GM21576 (cell line): Measurements from ENCODE around the gene ADAT1.
A peak's percentile ranks its signal among the peaks of the same experiment; 100 is the strongest.

Experiments
- ATAC-seq: cut with Tn5 transposase; IDR thresholded peaks from one replicate; pipeline ENCODE4 v1.9.1; 2021; ENCODE audit warnings: mild to moderate bottlenecking, moderate library complexity; ENCODE audit not compliant: unreplicated experiment

Gene ADAT1

DNA sequence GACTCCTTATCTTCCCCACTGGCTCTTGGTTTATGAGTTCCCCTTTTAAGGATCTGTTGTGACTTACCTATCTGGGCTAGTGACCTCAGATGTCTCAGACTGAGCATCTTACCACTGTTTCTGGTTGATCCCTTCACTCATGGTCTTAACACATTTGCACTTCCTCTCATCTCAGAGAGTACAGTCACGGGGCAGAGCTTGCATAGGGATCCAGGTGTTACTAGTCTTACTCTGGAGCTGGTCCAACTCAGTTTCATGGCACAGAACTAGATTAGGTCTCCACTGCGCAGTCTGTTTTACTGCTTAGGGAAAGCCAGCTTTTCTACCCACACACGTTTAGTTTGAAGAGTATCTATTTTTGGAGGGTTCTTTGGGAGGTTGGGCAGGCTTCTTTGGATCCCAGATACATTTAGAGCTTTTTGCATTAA is 46.7 kb downstream of the ADAT1 start:
- peak; percentile 55 for ATAC-seq

DNA sequence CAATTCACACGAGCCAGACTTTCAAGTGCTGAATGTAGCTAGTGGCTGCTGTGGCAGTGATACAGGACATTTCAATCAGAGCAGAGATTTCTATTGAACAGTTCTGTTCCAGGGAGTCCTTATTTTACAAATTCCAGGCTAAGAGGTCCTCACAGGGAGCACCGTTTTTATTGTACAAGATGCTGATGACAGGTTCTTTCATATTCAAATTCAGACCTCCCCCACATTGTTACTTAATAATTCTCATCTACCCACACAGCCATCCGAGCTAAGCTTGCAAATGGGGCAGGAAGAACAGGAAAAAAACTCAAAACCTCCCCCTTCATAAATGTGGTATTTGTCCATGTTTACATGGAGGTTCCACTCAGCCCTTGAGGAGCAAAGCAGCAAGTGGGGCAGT is 47.1 kb downstream of the ADAT1 start:
- ATAC-seq, result no peak

DNA sequence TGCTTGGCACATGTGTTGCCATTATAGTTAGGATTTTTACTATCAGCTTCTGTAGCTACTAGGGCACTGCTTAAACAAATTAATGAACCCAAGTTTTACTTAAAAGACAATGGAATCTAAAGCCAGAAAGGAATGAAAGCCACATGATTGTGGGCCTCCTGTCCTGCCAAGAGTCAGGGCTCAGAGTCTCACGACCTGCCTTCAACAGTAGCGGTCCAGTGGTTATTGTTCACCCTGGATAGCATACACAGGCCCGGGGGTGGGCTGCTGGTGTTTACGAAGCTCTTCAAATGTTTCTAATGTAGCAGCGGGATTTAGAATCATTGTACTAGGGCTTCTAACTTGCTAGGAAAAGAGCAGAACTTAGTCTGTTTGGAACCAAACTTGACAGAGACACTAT is 49.1 kb downstream of the ADAT1 start:
- no peak for ATAC-seq

DNA sequence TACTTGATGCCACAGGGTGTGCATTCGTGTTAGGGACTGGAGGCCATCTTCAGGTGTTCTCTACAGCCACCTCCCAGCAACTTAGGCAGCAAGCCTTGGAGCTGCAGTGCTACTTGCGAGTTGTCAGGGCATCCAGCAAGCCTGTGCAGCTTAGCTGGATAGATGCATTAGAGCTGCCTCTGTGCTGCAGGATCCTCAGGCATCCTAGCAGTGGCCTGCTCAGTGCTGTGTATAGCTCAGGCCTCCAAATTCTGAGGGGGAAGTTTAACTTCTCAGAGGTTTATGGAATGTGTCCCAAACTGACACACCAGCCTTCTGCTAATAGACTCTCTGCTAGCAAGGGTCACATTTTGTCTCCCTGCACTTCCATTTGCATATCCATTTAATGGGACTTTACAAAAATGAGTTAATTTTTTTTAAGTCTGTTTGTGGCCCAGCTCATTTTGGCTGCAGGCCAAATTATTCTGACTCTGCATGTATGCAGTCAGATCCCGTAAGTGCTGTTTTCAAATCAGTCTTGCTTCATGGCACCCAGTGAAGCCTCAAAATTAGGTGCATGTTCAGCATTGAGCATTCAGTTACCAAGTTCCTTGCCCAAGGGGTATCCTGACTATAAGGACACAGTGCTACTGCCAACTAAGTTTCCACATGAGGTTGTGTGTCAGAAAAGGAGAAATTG is 50.1 kb downstream of the ADAT1 start:
- no peak for ATAC-seq

DNA sequence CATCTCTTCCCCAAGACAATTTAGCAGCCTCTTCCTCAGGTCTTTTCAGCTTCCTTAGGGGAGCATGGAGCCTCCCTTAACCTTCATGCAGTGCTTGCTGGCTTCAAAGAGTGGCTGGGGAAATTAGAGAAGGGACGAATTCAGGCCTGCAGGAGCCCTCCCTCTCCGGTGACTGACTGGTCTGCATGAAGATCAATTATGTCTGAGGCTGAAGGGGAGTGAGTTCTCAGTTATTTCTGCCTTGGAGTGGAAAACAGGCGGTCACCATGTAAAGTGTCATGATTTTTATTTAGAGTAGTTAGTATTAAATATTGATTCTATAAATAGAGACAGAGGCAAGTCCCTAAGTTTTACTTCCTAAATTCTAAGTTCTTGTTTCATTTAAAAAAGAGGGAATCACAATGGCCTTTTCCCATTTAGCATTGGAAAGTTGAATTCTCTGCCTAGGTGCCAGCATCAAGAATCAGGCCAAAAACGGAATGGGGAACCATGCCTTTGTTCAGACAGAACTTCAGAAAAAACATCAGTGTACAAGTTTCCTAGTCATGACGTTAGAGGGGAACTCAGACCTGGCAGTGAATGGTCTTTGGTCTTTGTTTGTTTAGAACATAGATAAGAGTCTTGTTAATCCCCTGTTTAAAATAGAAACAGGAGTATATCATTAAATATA is 52.5 kb downstream of the ADAT1 start:
- ATAC-seq, result no peak

DNA sequence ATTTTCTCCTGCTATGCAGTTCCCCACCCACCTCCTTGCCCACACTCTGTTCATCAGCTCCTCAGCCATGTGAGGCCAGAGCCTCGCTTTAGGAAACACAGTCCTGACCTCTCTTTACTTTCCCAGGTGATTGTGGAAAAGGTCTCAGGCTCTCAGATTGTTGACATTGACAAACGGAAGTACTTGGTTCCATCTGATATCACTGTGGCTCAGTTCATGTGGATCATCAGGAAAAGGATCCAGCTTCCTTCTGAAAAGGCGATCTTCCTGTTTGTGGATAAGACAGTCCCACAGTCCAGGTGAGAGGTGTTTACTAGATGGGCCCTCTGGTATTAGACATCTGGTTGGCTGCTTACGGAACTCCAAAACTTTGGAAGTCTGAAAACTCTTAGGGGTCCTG is 55.2 kb downstream of the ADAT1 start:
- no peak for ATAC-seq

DNA sequence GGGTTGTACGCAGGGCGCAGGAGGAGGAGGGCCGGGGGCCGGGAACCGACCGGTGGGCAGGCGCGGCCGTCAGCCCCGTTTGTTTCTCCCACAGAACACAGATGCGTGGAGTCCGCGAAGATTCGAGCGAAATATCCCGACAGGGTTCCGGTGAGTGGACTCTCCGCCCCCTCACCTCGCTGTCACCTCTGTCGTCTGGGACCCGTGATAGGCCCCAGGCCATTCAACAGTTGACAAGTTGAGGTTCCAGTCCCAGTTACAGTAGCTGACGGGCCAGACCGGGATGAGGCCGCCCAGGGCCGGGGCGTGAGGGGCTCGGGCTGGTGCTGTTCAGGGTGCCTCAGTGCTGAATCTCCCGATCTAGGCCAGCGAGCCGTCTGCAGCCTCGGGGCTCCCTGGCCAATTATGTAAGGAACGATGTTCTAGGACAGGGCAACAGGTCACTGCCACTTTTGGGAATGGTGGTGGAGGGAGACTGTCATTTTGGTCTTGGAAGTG is 56.3 kb downstream of the ADAT1 start:
- no peak for ATAC-seq

DNA sequence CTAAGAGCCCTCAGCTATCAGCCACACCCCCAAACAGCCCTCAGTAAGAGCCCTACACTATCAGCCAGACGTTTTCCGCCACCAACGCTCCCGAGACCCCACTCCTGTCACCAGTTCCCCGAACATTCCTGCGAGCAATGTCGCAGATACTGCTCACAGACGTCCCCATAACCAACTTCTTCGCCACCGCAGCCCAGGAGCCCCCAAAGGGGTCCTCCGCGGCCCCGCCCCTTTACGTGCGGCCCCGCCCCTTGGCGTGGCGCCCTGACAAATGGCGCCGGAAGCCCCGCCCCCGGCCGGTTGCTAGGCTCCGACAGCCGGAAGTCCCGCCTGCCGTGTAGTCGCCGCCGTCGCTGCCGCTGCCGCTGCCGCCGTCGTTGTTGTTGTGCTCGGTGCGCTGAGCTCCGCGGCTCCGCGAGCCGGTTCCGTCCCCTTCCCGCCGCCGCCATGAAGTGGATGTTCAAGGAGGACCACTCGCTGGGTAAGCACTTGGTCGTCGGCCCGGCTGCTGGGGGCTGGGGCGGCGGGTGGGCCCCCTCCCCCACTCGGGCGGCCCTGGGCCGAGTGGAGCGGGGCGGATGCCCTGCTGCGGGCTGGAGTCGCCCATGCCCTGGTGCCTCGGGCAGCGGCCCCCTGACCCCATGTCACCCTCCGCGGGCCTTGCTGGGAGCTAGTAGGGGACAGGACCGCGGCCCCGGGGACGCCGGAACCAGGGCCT is 56.9 kb downstream of the ADAT1 start, which contains the start of gene GABARAPL2:
GABARAPL2 (plus strand) TSS at position 340 of the 718 bp plus-strand sequence; CDS start at position 448, 108 bp downstream.
- ATAC-seq, result peak; percentile 66

DNA sequence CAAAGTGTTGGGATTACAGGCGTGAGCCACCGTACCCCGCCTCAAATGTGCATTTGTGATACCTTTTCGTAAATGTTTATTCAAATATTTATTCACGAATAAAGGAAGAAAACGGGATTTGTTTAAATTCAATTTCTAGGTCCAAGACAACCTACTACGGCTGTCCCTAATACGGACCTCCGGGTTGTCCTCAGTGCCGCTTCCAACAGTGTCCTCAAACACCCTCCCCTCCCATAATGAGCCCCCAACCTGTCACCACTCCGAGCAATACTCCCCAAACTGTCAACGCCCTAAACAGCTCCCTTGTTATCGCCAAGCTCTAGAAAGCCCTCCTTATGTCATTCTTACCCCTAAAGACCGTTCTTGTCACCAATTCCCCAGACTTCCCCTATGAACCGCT is 57.4 kb downstream of the ADAT1 start:
- ATAC-seq, result peak; percentile 11

DNA sequence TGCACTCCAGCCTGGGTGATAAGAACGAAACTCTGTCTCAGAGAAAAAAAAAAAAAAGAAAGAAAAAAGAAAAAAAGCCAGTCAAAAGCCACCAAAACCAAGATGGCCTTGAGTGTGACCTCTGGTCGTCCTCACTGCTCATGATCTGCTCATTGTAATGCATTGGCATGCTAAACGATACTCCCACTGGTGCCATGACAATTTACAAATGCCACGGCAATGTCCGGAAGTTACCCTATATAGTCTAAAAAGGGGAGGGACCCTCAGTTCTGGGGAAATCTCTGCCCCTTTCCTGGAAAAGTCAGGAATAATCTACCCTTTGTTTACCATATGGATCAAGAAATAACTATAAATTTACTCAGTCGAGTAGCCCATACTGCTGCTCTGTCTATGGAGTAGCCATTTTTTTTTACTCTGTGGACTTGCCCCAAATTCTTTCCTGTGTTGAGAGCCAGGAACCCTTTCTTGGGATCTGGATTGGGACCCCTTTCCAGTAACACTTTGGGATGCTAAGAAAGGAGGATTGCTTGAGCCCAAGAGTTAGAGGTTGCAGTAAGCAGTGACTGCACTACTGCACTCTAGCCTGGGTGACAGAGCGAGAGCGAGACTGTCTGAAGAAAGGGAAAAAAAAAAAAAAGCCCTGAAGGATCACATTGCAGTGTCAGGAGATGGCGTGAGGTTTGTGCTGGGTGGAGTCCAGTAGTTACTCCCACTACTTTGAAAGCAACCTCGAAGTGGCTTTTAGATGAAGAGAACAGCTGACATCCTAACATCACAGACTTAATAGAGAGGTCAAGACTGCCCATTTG is 63.3 kb downstream of the ADAT1 start:
- ATAC-seq, result no peak

DNA sequence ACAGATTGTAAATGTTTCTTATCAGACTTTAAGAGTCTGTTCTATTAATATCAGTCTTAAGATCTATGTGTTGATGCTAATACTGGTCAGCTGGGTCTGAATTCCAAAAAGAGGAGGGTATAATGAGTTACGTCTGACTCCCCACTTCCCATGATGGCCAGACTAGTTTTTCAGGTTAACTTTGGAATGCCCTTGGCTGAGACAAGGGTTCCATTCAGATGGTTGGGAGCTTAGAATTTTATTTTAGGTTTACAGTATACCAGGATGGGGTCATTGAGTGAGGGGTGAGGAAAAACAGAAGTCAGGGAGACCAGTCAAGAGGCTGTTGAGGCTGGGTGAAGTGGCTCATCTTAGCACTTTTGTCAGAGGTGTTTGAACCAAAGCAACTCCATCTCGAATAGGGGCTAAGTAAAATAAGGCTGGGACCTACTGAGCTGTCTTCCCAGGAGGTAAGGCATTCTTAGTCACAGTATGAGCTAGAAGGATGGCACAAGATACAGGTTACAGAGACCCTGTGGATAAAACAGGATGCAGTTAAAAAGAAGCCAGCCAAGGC is 64.2 kb downstream of the ADAT1 start:
- no peak for ATAC-seq

DNA sequence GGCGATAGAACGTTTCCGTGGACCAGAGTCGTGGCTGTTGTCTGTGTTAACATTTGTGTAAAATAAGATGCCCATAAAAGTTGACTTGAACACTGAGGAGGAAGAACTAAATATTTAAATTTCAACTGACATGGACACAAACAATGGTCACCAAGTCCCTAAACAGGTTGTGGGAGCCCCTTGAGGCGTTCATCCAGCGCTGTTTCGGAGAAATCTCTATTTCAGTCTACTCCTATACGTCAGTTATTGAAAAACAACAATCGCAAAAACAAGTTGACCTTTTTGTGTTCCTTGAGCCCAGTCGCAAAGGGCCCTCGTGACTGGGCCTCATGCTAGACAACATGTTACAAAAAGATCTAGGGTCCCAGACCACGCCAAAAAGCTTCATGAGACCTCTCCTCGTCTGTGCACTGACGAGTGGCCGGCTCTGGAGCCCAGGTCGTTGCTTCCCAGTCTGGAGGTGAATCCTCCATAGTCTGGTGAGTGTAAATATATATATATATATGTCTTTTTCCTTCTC is 66.6 kb downstream of the ADAT1 start:
- ATAC-seq, result no peak

DNA sequence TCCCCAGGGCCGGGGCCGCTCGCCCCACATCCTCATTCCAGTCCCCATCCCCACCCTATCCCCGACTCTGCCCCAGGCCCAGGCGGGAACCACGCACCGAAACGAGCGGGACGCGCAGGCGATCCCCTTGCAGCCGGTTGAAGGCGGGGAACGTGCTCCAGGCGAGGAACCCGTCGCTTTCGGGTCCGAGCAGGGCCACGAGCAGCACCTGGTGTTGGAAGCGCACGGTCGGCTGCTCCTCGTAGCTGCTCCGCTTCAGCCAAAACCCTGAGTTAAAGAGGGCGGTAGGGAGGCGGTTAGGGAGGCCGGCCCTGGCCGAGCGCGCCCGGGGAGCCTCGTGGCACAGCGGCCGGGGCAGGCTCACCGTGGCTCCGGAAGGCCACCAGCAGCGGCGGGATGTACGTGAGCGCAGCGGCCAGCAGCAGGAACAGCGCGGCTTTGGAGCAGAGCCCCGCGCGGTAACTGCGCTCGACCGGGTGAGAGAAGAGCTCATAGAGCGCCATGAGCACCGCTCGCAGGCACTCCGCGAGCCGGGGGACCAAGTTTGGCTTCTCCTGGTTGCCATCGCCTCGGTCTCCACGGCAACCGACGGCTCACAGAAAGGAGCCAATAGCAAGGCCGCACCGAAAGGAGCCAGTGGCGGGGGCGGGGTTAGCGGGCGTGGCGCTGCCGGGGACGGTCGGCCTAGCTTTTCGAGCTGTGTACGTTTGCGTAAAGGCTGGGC is 67.2 kb downstream of the ADAT1 start, which contains the start of gene TMEM231:
TMEM231 (minus strand) TSS at position 546 of the 724 bp plus-strand sequence; CDS start at position 503, 43 bp downstream.
- ATAC-seq, result peak; percentile 97

DNA sequence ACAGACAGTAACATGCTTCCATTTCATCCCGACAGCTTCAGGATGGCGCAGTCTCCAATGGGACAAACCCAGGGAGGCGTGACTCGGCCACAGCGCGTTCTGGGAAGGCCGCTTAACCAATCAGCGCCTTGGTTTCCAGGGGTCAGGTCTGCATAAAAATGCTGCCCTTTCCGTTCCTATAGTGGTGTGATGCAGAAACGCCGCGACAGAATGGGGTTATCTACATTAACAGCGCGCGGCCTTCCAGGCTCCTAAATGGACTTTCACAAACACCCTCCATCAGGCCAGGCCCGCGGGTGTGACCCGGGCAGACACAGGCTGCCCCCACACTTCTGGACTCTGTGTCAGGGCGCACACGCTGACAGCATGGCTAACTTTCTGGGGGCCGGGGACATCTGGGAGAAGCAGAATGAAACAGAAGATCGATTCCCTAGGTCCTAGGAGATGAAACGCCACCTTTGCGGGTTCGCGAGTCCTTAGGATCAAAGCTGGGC is 67.8 kb downstream of the ADAT1 start:
- peak; percentile 34 for ATAC-seq

DNA sequence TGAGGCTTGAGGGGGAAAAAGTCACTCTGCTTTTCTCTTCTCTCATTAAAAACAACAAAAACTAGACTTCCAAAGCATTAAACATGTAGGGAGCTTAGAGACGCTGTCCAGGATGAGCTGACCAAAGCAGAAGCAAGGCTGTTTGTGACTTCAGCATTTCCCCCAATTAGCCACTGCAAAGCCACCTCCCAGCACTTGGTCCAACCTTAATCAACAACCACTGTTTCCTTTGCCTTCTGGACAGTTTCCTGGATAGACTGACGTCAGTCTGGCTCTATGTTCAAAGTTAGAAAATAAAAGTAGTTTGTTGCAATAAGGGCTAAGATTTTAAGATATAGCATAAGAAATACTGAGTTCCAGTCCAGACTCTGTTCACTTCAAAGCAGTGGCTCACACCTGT is 70.1 kb downstream of the ADAT1 start:
- no peak for ATAC-seq

DNA sequence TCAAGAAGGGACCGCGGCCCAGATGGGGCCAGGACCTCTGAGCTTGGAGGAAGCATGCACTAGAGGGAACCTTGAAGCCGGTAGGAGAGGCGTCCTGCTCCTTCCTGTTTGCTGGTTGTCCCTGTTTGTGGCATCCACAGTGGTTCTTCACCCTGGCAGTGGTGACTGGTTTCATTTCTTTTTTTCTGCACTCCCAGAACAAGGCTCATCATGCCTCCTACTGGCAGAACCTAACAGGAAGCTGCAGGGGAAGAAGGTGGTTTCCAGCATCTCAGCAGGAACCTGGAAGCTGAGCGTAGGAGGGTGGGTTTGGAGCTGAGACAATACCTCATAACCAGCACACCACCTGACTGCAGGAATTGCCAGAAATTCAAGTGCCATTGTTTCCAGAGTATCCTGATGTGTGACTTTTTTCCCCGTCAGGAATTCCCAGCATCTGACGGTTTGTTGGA is 72.8 kb downstream of the ADAT1 start:
- peak; percentile 77 for ATAC-seq
